Right lung (tissue), 5 donors: ENCODE results near the gene BMPER. TPM values are rescaled to one million over a fixed set of nuclear protein-coding genes. Genes with fewer than 3 reads are reported as not detected.
"Not testable (repeated sequence)": the region's sequence is repeated elsewhere in the genome, so short reads cannot be mapped to it uniquely, and the experiment has no call there.

Experiments used
- DNase-seq, 2 donors: peaks; one replicate each; pipeline ENCODE4 v3.0.0-alpha.2; 2013
- polyA plus RNA-seq, 5 donors: library from polyadenylated mRNA; unstranded; fragments of 120-200 nt; gene quantifications; one replicate each; pipeline versions ENCODE4 v1.2.1 to v1.2.3, GENCODE V29; 2013; ENCODE audit warnings: inconsistent platforms in 1 of 5, low replicate concordance in 1 of 5; ENCODE audit not compliant: insufficient read length in 5 of 5, insufficient read depth in 1 of 5

The BMPER gene
- polyA plus RNA-seq, 5 donors, result 34.9 to 51.2 (median 41.7) TPM

GRCh38 chr7:34168013-34168412, 262.7 kb downstream of the BMPER start:
- DNase-seq, result no peak

- DNase-seq, result not testable (repeated sequence)
Observed at GRCh38 chr7:34174688-34175616, 269.6 kb downstream of the BMPER start.

- DNase-seq, result no peak
Observed at GRCh38 chr7:34175837-34176236, 270.5 kb downstream of the BMPER start.

GRCh38 chr7:34177476-34177875, 272.1 kb downstream of the BMPER start:
- no peak for DNase-seq

GRCh38 chr7:34181271-34181958, 276.1 kb downstream of the BMPER start:
- DNase-seq, result no peak

GRCh38 chr7:34184466-34184865, 279.1 kb downstream of the BMPER start:
- no peak for DNase-seq

- DNase-seq, result no peak
Observed at GRCh38 chr7:34187798-34188307, 282.5 kb downstream of the BMPER start.

- DNase-seq, result no peak
Observed at GRCh38 chr7:34189031-34189430, 283.7 kb downstream of the BMPER start.

GRCh38 chr7:34190299-34190698, 285.0 kb downstream of the BMPER start:
- no peak for DNase-seq

GRCh38 chr7:34191162-34191561, 285.8 kb downstream of the BMPER start:
- no peak for DNase-seq

GRCh38 chr7:34191771-34192479, 286.6 kb downstream of the BMPER start:
- DNase-seq, result no peak

- no peak for DNase-seq
Observed at GRCh38 chr7:34192906-34193305, 287.6 kb downstream of the BMPER start.

- DNase-seq, result no peak
Observed at GRCh38 chr7:34198231-34198641, 292.9 kb downstream of the BMPER start.
